Medulla oblongata (tissue), 1 donor: ENCODE measurements around the gene TRMU.

Experiments
- DNase-seq: peaks from one replicate; pipeline ENCODE4 v3.0.0-alpha.2; 2015; ENCODE audit errors: extremely low spot score

Gene TRMU

GRCh38 chr22:46355996-46356471 is 20.5 kb downstream of the TRMU start:
- DNase-seq, result no peak

GRCh38 chr22:46356496-46357480 is 21.3 kb downstream of the TRMU start:
- DNase-seq, result no peak

GRCh38 chr22:46357711-46358520 is 22.4 kb downstream of the TRMU start:
- no peak for DNase-seq

- no peak for DNase-seq
These were observed 23.3 kb downstream of the TRMU start for GRCh38 chr22:46358766-46359165.

- DNase-seq, result no peak
These were observed 23.8 kb downstream of the TRMU start for GRCh38 chr22:46359362-46359761.

GRCh38 chr22:46360097-46360496 is 24.6 kb downstream of the TRMU start:
- DNase-seq, result no peak

- no peak for DNase-seq
These were observed 25.4 kb downstream of the TRMU start for GRCh38 chr22:46360891-46361290.

- DNase-seq, result no peak
These were observed 26.3 kb downstream of the TRMU start for GRCh38 chr22:46361826-46362202.

- no peak for DNase-seq
These were observed 26.9 kb downstream of the TRMU start for GRCh38 chr22:46362203-46362933.

- DNase-seq, result no peak
These were observed 27.5 kb downstream of the TRMU start for GRCh38 chr22:46362934-46363515.

GRCh38 chr22:46363611-46364321 is 28.3 kb downstream of the TRMU start:
- DNase-seq, result no peak

GRCh38 chr22:46364341-46365165 is 29.0 kb downstream of the TRMU start:
- no peak for DNase-seq

GRCh38 chr22:46365166-46365624 is 29.7 kb downstream of the TRMU start:
- no peak for DNase-seq

- DNase-seq, result no peak
These were observed 30.8 kb downstream of the TRMU start for GRCh38 chr22:46366327-46366731.

- no peak for DNase-seq
These were observed 31.5 kb downstream of the TRMU start for GRCh38 chr22:46366801-46367706.

GRCh38 chr22:46367707-46368191 is 32.2 kb downstream of the TRMU start:
- no peak for DNase-seq

- no peak for DNase-seq
These were observed 32.9 kb downstream of the TRMU start for GRCh38 chr22:46368422-46368821.

GRCh38 chr22:46368871-46369715 is 33.6 kb downstream of the TRMU start:
- no peak for DNase-seq
